Psoas muscle (tissue), 8 donors: ENCODE measurements around the gene ERICH6B. TPM values are rescaled to one million over a fixed set of nuclear protein-coding genes. Genes with fewer than 3 reads are reported as not detected.
A peak's percentile ranks its signal among the peaks of the same experiment; 100 is the strongest.

Experiments
- ATAC-seq, 4 donors: fragments of 200-7000 bp; cut with Tn5 transposase; one replicate each; pipeline ENCODE4 v1.9.1; 2020; ENCODE audit warnings: moderate library complexity in 3 of 4, mild to moderate bottlenecking in 2 of 4
- DNase-seq, 2 donors: peaks; one replicate each; pipeline ENCODE4 v3.0.0-alpha.2; 2020
- H3K27ac ChIP-seq: fragments of 200-600 bp; one replicate; pipeline ENCODE4 v1.8.0; 2022
- H3K27me3 ChIP-seq, 3 donors: fragments of 200-600 bp in 1 of 3; one replicate each; pipeline versions ENCODE4 v1.6.1 to v1.8.0; 2013 to 2022; ENCODE audit warnings: low read length in 2 of 3, mild to moderate bottlenecking in 2 of 3, moderate library complexity in 1 of 3; ENCODE audit not compliant: insufficient read depth in 3 of 3
- H3K36me3 ChIP-seq, 2 donors: fragments of 200-600 bp in 1 of 2; one replicate each; pipeline versions ENCODE4 v1.6.1 to v1.8.0; 2013 to 2022; ENCODE audit warnings: low read depth in 1 of 2, mild to moderate bottlenecking in 1 of 2, moderate library complexity in 1 of 2; ENCODE audit not compliant: insufficient read depth in 1 of 2
- H3K4me1 ChIP-seq: fragments of 200-600 bp; one replicate; pipeline ENCODE4 v1.8.0; 2022
- H3K4me3 ChIP-seq: fragments of 200-600 bp; one replicate; pipeline ENCODE4 v1.8.0; 2022; ENCODE audit warnings: mild to moderate bottlenecking
- H3K9me3 ChIP-seq: fragments of 200-600 bp; one replicate; pipeline ENCODE4 v1.8.0; 2022
- CTCF ChIP-seq: fragments of 200-600 bp; IDR thresholded peaks from one replicate; pipeline ENCODE4 v1.8.0; 2022; ENCODE audit warnings: antibody characterized with exemption
- WGBS, 3 donors: extraction: QIAGEN DNeasy Blood & Tissue Kit; methylation state at CpG; one replicate each; pipeline versions ENCODE4 v1.1.6 to v1.1.7; 2013; 5-methylcytosine and 5-hydroxymethylcytosine counted together
- intact Hi-C, 2 donors: fragments of 100-400 bp; cut with DNase I; formaldehyde crosslinking; loops; one replicate each; pipeline versions ENCODE4 v1.11.0 to v1.14.2; 2022
- polyA plus RNA-seq, 3 donors: library from polyadenylated mRNA; stranded (reverse); fragments of 200-250 nt; gene quantifications; one replicate each; pipeline ENCODE4 v1.2.3, GENCODE V29; 2013
- total RNA-seq, 4 donors: library from RNA; stranded (reverse); fragmentation: NEBNext Ultra II Directional in 2 of 4; extraction: Animal tissue kit (Norgen Biotek cat#: 25700) in 2 of 4; gene quantifications; one replicate each; pipeline versions ENCODE4 v1.2.1 to v1.2.4, GENCODE V29; 2021 to 2023
- donor health status: healthy with polysubstance abuse.
- donor health status: DM: no; HTN: no; CAD: no; lungs with moderate emphysema.
- donor health status: Bipolar disorder and iron deficiency.
- donor health status: healthy.
- donor health status: DM: yes; HTN: yes; CAD: no.
- donor health status: DM: no; HTN: no; CAD: no.
- donor health status: DM: no; HTN: no; CAD: no.
- donor health status: DM: yes; HTN: yes; CAD: no.

ERICH6B gene
- total and polyA plus RNA-seq, 7 donors, result not detected

- intact Hi-C loops, result no loop called here
- no peaks in the 10 kb centered on the region for H3K9me3 ChIP-seq
- no peaks in the 10 kb centered on the region for H3K4me1 ChIP-seq
- WGBS, 3 donors, result 51 to 63% (median 53%) methylated on average over 6 to 8 of the region's 8 CpGs
- no peak overlapping the region for H3K27ac ChIP-seq
- TF ChIP-seq CTCF, result no peak
- no peak for DNase-seq
- no peak overlapping the region for H3K4me3 ChIP-seq
- peaks cover 0 to 5% of the 10 kb centered on the region in 2 donors for H3K36me3 ChIP-seq
- no peaks in the 10 kb centered on the region for H3K27me3 ChIP-seq
- no peak for ATAC-seq
These were observed 73.1 kb downstream of the ERICH6B start for GRCh38 chr13:45542391-45542790.

- TF ChIP-seq CTCF, result no peak
- intact Hi-C loops, result no loop called here
- H3K4me1 ChIP-seq, result no peaks in the 10 kb centered on the region
- H3K27ac ChIP-seq, result no peak overlapping the region
- no peak for DNase-seq
- ATAC-seq, result no peak
- no peaks in the 10 kb centered on the region for H3K27me3 ChIP-seq
- WGBS, 3 donors, result 86 to 92% (median 90%) methylated on average over 10 to 11 of the region's 11 CpGs
- H3K9me3 ChIP-seq, result no peaks in the 10 kb centered on the region
- no peak overlapping the region for H3K4me3 ChIP-seq
- peaks cover 0 to 11% of the 10 kb centered on the region in 2 donors for H3K36me3 ChIP-seq
These were observed 73.7 kb downstream of the ERICH6B start for GRCh38 chr13:45541806-45542205.

GRCh38 chr13:45540864-45541263, 74.7 kb downstream of the ERICH6B start:
- WGBS, 3 donors, result 91 to 97% (median 93%) methylated on average over 10 of the region's 10 CpGs

GRCh38 chr13:45540195-45540594, 75.3 kb downstream of the ERICH6B start:
- Histone ChIP-seq H3K9me3 (no peaks in the 10 kb centered on the region), H3K27me3 (no peaks in the 10 kb centered on the region), H3K27ac (no peak overlapping the region), H3K4me3 (no peak overlapping the region), H3K36me3 (peaks cover 0 to 27% of the 10 kb centered on the region in 2 donors), H3K4me1 (no peaks in the 10 kb centered on the region)
- intact Hi-C loops, result no loop called here
- DNase-seq, result no peak
- TF ChIP-seq CTCF, result no peak
- WGBS, 3 donors, result 72 to 81% (median 75%) methylated on average over 6 of the region's 6 CpGs
- ATAC-seq, result peak in 2 of 4 donors; percentile 18 to 30

More at GRCh38 chr13:45540864-45541263, 74.7 kb downstream of the ERICH6B start:
- no peaks in the 10 kb centered on the region for H3K9me3 ChIP-seq
- DNase-seq (no peak), ATAC-seq (peak in 1 of 4 donors; percentile 6)
- no peaks in the 10 kb centered on the region for H3K4me1 ChIP-seq
- intact Hi-C loops, result no loop called here
- H3K27me3 ChIP-seq, result no peaks in the 10 kb centered on the region
- H3K27ac ChIP-seq, result no peak overlapping the region
- peaks cover 0 to 20% of the 10 kb centered on the region in 2 donors for H3K36me3 ChIP-seq
- H3K4me3 ChIP-seq, result no peak overlapping the region
- no peak for TF ChIP-seq CTCF

- no peaks in the 10 kb centered on the region for H3K27me3 ChIP-seq
These were observed 77.2 kb downstream of the ERICH6B start for GRCh38 chr13:45538382-45538781.

More at GRCh38 chr13:45538382-45538781, 77.2 kb downstream of the ERICH6B start:
- no peak overlapping the region for H3K4me3 ChIP-seq
- DNase-seq (no peak), ATAC-seq (no peak)
- no peak overlapping the region for H3K27ac ChIP-seq
- WGBS, 3 donors, result 58 to 74% (median 61%) methylated on average over 2 of the region's 2 CpGs
- no peaks in the 10 kb centered on the region for H3K4me1 ChIP-seq
- TF ChIP-seq CTCF, result no peak
- H3K36me3 ChIP-seq, result peaks cover 6 to 45% of the 10 kb centered on the region in 2 donors
- H3K9me3 ChIP-seq, result no peaks in the 10 kb centered on the region
- intact Hi-C loops, result no loop called here
